Activated CD8-positive, alpha-beta memory T cell treated with anti-CD3 and anti-CD28 coated beads, Interleukin-2, amount 50 U/mL, for 4 hours (primary cell): ENCODE measurements around the gene BLM.
"Not testable (repeated sequence)": the region's sequence is repeated elsewhere in the genome, so short reads cannot be mapped to it uniquely, and the experiment has no call there.

Experiments used
- DNase-seq: peaks from one replicate; pipeline ENCODE4 v3.0.0-alpha.2; 2020

Gene BLM

GRCh38 chr15:90825115-90825899, 108.2 kb downstream of the BLM start:
- DNase-seq: not testable (repeated sequence)

GRCh38 chr15:90826206-90826885, 109.2 kb downstream of the BLM start:
- not testable (repeated sequence) for DNase-seq

- DNase-seq: no peak
These were observed 109.8 kb downstream of the BLM start for GRCh38 chr15:90826886-90827435.

- DNase-seq: no peak
These were observed 111.0 kb downstream of the BLM start for GRCh38 chr15:90828111-90828510.

- no peak for DNase-seq
These were observed 112.0 kb downstream of the BLM start for GRCh38 chr15:90829126-90829525.

- no peak for DNase-seq
These were observed 112.8 kb downstream of the BLM start for GRCh38 chr15:90829942-90830440.

GRCh38 chr15:90834626-90835025, 117.5 kb downstream of the BLM start:
- DNase-seq: no peak

GRCh38 chr15:90836296-90836871, 119.2 kb downstream of the BLM start:
- DNase-seq: no peak

GRCh38 chr15:90837094-90837493, 119.9 kb downstream of the BLM start:
- no peak for DNase-seq

GRCh38 chr15:90838139-90838538, 121.0 kb downstream of the BLM start:
- peak; percentile 93 for DNase-seq

- no peak for DNase-seq
These were observed 121.4 kb downstream of the BLM start for GRCh38 chr15:90838544-90838943.

- no peak for DNase-seq
These were observed 122.3 kb downstream of the BLM start for GRCh38 chr15:90839187-90840071.

- DNase-seq: no peak
These were observed 123.2 kb downstream of the BLM start for GRCh38 chr15:90840157-90840855.

- DNase-seq: no peak
These were observed 123.8 kb downstream of the BLM start for GRCh38 chr15:90840954-90841353.

- no peak for DNase-seq
These were observed 127.5 kb downstream of the BLM start for GRCh38 chr15:90844696-90845095.

GRCh38 chr15:90845201-90845949, 128.2 kb downstream of the BLM start:
- peak; percentile 22 for DNase-seq

GRCh38 chr15:90849424-90849823, 132.3 kb downstream of the BLM start:
- DNase-seq: not testable (repeated sequence)

GRCh38 chr15:90851114-90851513, 134.0 kb downstream of the BLM start:
- DNase-seq: peak; percentile 46

GRCh38 chr15:90851940-90852339, 134.8 kb downstream of the BLM start:
- no peak for DNase-seq

GRCh38 chr15:90855139-90855538, 138.0 kb downstream of the BLM start:
- no peak for DNase-seq

- no peak for DNase-seq
These were observed 140.2 kb downstream of the BLM start for GRCh38 chr15:90857337-90857736.
